HepG2 (cell line): Measurements from ENCODE around the gene AIMP2. TPM values are rescaled to one million over a fixed set of nuclear protein-coding genes. Genes with fewer than 3 reads are reported as not detected.

ENCODE experiments used
- IKZF4 ChIP-seq: sonication (generic); formaldehyde crosslinking; IDR thresholded peaks from 2 replicates; pipeline ENCODE4 v1.5.1; 2020; ENCODE audit warnings: borderline replicate concordance, mild to moderate bottlenecking, low read depth, missing genetic modification reagents; ENCODE audit errors: not compliant biosample characterization
- ISL2 ChIP-seq: sonication (generic); formaldehyde crosslinking; IDR thresholded peaks from 2 replicates; pipeline ENCODE4 v1.5.0; 2020; ENCODE audit warnings: missing genetic modification reagents
- KLF16 ChIP-seq, 2 experiments: sonication (generic) in 1 of 2; formaldehyde crosslinking in 1 of 2; IDR thresholded peaks; 2 replicates each; pipeline versions ENCODE4 v1.6.1 to v1.8.0; 2016 to 2023; ENCODE audit warnings: missing genetic modification reagents in 2 of 2, missing compliant biosample characterization in 1 of 2
- NR2F2 ChIP-seq: IDR thresholded peaks from 2 replicates; pipeline ENCODE4 v1.6.1; 2012; ENCODE audit warnings: low read depth, inconsistent platforms, borderline replicate concordance
- PHF5A ChIP-seq: IDR thresholded peaks from one replicate; pipeline ENCODE4 v1.6.1; 2018; ENCODE audit warnings: low read depth, missing genetic modification reagents; ENCODE audit not compliant: unreplicated experiment
- SRSF4 ChIP-seq: fragments of 200-400 bp; formaldehyde crosslinking; IDR thresholded peaks from one replicate; pipeline ENCODE4 v1.6.1; 2018; ENCODE audit warnings: mild to moderate bottlenecking, low read depth, low read length, moderate library complexity; ENCODE audit not compliant: poor library complexity, severe bottlenecking
- TBX3 ChIP-seq: fragments of 450-650 bp; IDR thresholded peaks from 2 replicates; pipeline ENCODE4 v1.6.1; 2017; ENCODE audit warnings: antibody characterized with exemption, mild to moderate bottlenecking, inconsistent platforms, borderline replicate concordance
- TCF7L2 ChIP-seq: IDR thresholded peaks from 2 replicates; pipeline ENCODE4 v1.6.1; 2011; ENCODE audit warnings: mild to moderate bottlenecking, low read depth, low read length, moderate library complexity
- TRIM22 ChIP-seq: fragments of 450-650 bp; IDR thresholded peaks from 2 replicates; pipeline ENCODE4 v1.6.1; 2017
- UBTF ChIP-seq: sonication (generic); formaldehyde crosslinking; IDR thresholded peaks from 2 replicates; pipeline ENCODE4 v1.4.0; 2020; ENCODE audit warnings: mild to moderate bottlenecking, missing genetic modification reagents
- ZBTB10 ChIP-seq: sonication (generic); formaldehyde crosslinking; IDR thresholded peaks from 2 replicates; pipeline ENCODE4 v1.4.0; 2020; ENCODE audit warnings: missing genetic modification reagents, borderline replicate concordance
- ZBTB46 ChIP-seq: sonication (generic); formaldehyde crosslinking; IDR thresholded peaks from 2 replicates; pipeline ENCODE4 v1.4.0; 2020; ENCODE audit warnings: mild to moderate bottlenecking, missing genetic modification reagents, borderline replicate concordance
- ZBTB7A ChIP-seq: sonication (generic); formaldehyde crosslinking; IDR thresholded peaks from 2 replicates; pipeline ENCODE4 v1.8.0; 2022; ENCODE audit warnings: mild to moderate bottlenecking, missing genetic modification reagents
- ZNF224 ChIP-seq: sonication (generic); formaldehyde crosslinking; IDR thresholded peaks from 2 replicates; pipeline ENCODE4 v1.5.0; 2020; ENCODE audit warnings: mild to moderate bottlenecking, missing genetic modification reagents
- ZNF501 ChIP-seq: sonication (generic); formaldehyde crosslinking; IDR thresholded peaks from 2 replicates; pipeline ENCODE4 v1.5.1; 2020; ENCODE audit warnings: mild to moderate bottlenecking, moderate library complexity, missing genetic modification reagents
- ZNF513 ChIP-seq: sonication (generic); formaldehyde crosslinking; conservative IDR thresholded peaks from 2 replicates; pipeline ENCODE4 v1.5.0; 2020; ENCODE audit warnings: missing genetic modification reagents
- ZNF720 ChIP-seq: sonication (generic); formaldehyde crosslinking; IDR thresholded peaks from 2 replicates; pipeline ENCODE4 v1.4.0; 2020; ENCODE audit warnings: missing genetic modification reagents
- polyA plus RNA-seq, 8 experiments: library from polyadenylated mRNA; depleted of rRNA in 3 of 8; stranded (reverse) in 7 of 8; unstranded in 1 of 8; fragments of >200 nt; fragmentation: Illumina TruSeq in 4 of 8; extraction: Trizol in 4 of 8; gene quantifications; 2 replicates each; pipeline versions ENCODE4 v1.2.1 to v1.2.3, GENCODE V29; 2011 to 2016; ENCODE audit warnings: low read depth in 4 of 8, missing spikeins in 1 of 8, mixed read lengths in 1 of 8; ENCODE audit not compliant: insufficient read depth in 1 of 8
- total RNA-seq, 5 experiments: library from RNA; depleted of rRNA; stranded (reverse); fragments of >200 nt; fragmentation: Illumina TruSeq; extraction: Trizol; gene quantifications; 2 replicates each; pipeline ENCODE4 v1.2.3, GENCODE V29; 2016; ENCODE audit warnings: low read depth in 1 of 5

AIMP2 gene
- total and polyA plus RNA-seq, 2 of the 13 experiments (the other 11 are each of a cell fraction or from before 2014, with no cell fraction given), result 38.2 to 84.9 TPM

- TF ChIP-seq SRSF4, result peak; percentile 62
- TF ChIP-seq ISL2 (CRISPR knock-in tag), result peak; percentile 85
- peak; percentile 84; the same call in 1 of the 2 replicates for TF ChIP-seq NR2F2
- TF ChIP-seq ZBTB7A, result peak; percentile 98
- peak; percentile 89 to 98 for TF ChIP-seq KLF16 (CRISPR knock-in tag; IDR thresholded peaks at IDR 0.05)
- TF ChIP-seq TRIM22, result no peak
- peak; percentile 99 for TF ChIP-seq IKZF4 (CRISPR knock-in tag)
- TF ChIP-seq ZNF224 (CRISPR knock-in tag), result peak; percentile 100; the same call in 1 of the 2 replicates
- peak; percentile 99 for TF ChIP-seq PHF5A
- peak; percentile 59; the same call in 1 of the 2 replicates for TF ChIP-seq TBX3
- TF ChIP-seq UBTF (CRISPR knock-in tag), result peak; percentile 94
- peak; percentile 72; the same call in 1 of the 2 replicates for TF ChIP-seq ZNF720 (CRISPR knock-in tag)
- 0 out of 2 replicates have a peak, but pooled peaks have one; percentile 89 for TF ChIP-seq ZBTB46 (CRISPR knock-in tag)
- no peak for TF ChIP-seq TCF7L2
- peak; percentile 69; the same call in 1 of the 2 replicates for TF ChIP-seq ZNF513 (CRISPR knock-in tag)
- TF ChIP-seq ZBTB10 (CRISPR knock-in tag), result peak; percentile 92
- TF ChIP-seq ZNF501 (CRISPR knock-in tag), result peak; percentile 99
Measured at GRCh38 chr7:6008668-6009611, at the start of gene AIMP2, which contains the start of gene PMS2 (continued).
